Gastroesophageal sphincter (tissue), 3 donors: ENCODE results near the gene EHMT1.

Experiments
- POLR2A ChIP-seq, 2 donors: fragments of 450-650 bp; IDR thresholded peaks; one replicate each; pipeline ENCODE4 v1.6.1; 2017; ENCODE audit warnings: antibody characterized with exemption in 2 of 2, mild to moderate bottlenecking in 2 of 2, moderate library complexity in 1 of 2
- TF ChIP-seq, protein P1 (sequence below), 4 experiments: fragments of 200-600 bp in 2 of 4; fragments of 450-650 bp in 2 of 4; sonication (generic) in 1 of 4; IDR thresholded peaks; one replicate each; pipeline ENCODE4 v1.5.1; 2017 to 2019; ENCODE audit warnings: antibody characterized with exemption in 4 of 4, mild to moderate bottlenecking in 2 of 4, moderate library complexity in 2 of 4

DNA sequence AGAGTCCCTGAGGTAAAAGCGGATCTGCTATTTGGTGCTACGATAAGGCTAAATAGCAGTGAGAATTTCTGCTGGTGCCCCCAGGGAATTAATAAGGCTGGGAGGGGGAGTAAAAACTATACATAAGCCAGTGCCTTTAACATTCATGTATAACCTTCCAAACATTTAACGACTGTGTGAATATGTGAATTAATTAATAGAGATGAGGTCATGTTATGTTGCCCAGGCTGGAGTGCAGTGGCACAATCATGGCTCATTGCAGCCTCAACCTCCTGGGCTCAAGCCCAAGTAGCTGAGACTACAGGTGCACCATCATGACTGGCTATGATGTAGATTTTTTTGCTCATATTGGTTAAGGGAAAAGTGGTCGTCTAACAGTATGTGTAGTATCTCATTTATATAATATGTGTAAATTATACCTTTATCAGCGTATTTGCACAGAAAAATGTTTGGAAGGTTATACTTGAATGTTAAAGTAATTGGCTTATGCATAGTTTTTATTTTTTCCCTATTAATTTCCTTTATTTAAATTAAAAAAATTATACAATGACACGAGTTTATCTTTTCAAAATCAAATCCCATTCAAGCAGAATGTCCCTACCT is 64.6 kb downstream of the EHMT1 start:
- TF ChIP-seq, protein P1, sequence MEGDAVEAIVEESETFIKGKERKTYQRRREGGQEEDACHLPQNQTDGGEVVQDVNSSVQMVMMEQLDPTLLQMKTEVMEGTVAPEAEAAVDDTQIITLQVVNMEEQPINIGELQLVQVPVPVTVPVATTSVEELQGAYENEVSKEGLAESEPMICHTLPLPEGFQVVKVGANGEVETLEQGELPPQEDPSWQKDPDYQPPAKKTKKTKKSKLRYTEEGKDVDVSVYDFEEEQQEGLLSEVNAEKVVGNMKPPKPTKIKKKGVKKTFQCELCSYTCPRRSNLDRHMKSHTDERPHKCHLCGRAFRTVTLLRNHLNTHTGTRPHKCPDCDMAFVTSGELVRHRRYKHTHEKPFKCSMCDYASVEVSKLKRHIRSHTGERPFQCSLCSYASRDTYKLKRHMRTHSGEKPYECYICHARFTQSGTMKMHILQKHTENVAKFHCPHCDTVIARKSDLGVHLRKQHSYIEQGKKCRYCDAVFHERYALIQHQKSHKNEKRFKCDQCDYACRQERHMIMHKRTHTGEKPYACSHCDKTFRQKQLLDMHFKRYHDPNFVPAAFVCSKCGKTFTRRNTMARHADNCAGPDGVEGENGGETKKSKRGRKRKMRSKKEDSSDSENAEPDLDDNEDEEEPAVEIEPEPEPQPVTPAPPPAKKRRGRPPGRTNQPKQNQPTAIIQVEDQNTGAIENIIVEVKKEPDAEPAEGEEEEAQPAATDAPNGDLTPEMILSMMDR (IDR thresholded peaks at IDR 0.05), result no peak
- no peak for TF ChIP-seq POLR2A (IDR thresholded peaks at IDR 0.05)
